Pancreas (tissue), 10 donors: ENCODE measurements around the gene SLC6A13. TPM values are rescaled to one million over a fixed set of nuclear protein-coding genes. Genes with fewer than 3 reads are reported as not detected.

Source experiments
- ATAC-seq, 4 donors: fragments of 200-7000 bp; cut with Tn5 transposase; one replicate each; pipeline versions ENCODE4 v1.8.0 to v1.9.1; 2020; ENCODE audit warnings: mild to moderate bottlenecking in 4 of 4, moderate library complexity in 4 of 4
- DNase-seq, 6 donors: peaks; one replicate each; pipeline ENCODE4 v3.0.0-alpha.2; 2020
- FAIRE-seq: peaks from 2 replicates; lab custom pipeline; 2012; peaks lifted over from hg19 to GRCh38; lab: Jason Lieb, UNC
- H3K27ac ChIP-seq, 4 donors: fragments of 200-600 bp; sonication (generic); 1 replicate in 3 of 4; 2 replicates in 1 of 4; pipeline versions ENCODE4 v1.5.0 to v1.8.0; 2020
- H3K27me3 ChIP-seq, 4 donors: fragments of 200-600 bp; one replicate each; pipeline ENCODE4 v1.8.0; 2021
- H3K36me3 ChIP-seq, 3 donors: fragments of 200-600 bp; sonication (generic) in 1 of 3; one replicate each; pipeline versions ENCODE4 v1.5.0 to v1.8.0; 2020 to 2021
- H3K4me1 ChIP-seq, 3 donors: fragments of 200-600 bp; one replicate each; pipeline ENCODE4 v1.8.0; 2021
- H3K4me3 ChIP-seq, 4 donors: fragments of 200-600 bp; sonication (generic) in 2 of 4; one replicate each; pipeline versions ENCODE4 v1.5.0 to v1.8.0; 2020 to 2021
- H3K9me3 ChIP-seq, 4 donors: fragments of 200-600 bp; one replicate each; pipeline ENCODE4 v1.8.0; 2021
- WGBS, 2 donors: extraction: QIAGEN DNeasy Blood & Tissue Kit; methylation state at CpG; one replicate each; pipeline ENCODE4 v1.1.7; 2013; 5-methylcytosine and 5-hydroxymethylcytosine counted together
- intact Hi-C, 3 donors: fragments of 100-400 bp; cut with DNase I; formaldehyde crosslinking; loops; one replicate each; pipeline versions ENCODE4 v1.11.1 to v1.14.2; 2022
- polyA plus RNA-seq, 2 donors: library from polyadenylated mRNA; stranded (reverse); fragments of 200-250 nt; gene quantifications; one replicate each; pipeline ENCODE4 v1.2.3, GENCODE V29; 2013
- total RNA-seq, 6 donors: library from RNA; stranded (reverse); fragmentation: NEBNext Ultra II Directional in 4 of 6; extraction: Animal tissue kit (Norgen Biotek cat#: 25700) in 4 of 6; gene quantifications; one replicate each; pipeline versions ENCODE4 v1.2.1 to v1.2.4, GENCODE V29; 2021 to 2023
- TF ChIP-seq, protein P1 (sequence below), 4 donors: fragments of 200-600 bp; sonication (generic) in 3 of 4; IDR thresholded peaks; one replicate each; pipeline versions ENCODE4 v1.5.0 to v1.8.0; 2021; ENCODE audit warnings: antibody characterized with exemption in 4 of 4
- donor health status: healthy with polysubstance abuse.
- donor health status: DM: no; HTN: no; CAD: no; lungs with moderate emphysema.
- donor health status: DM: no; HTN: no; CAD: no.
- donor health status: control.
- donor health status: control.
- donor health status: Bipolar disorder and iron deficiency.
- donor health status: DM: yes; HTN: yes; CAD: no.
- donor health status: DM: no; HTN: no; CAD: no.
- donor health status: DM: no; HTN: no; CAD: no.
- donor health status: DM: yes; HTN: yes; CAD: no.

Gene SLC6A13
- total and polyA plus RNA-seq, 8 donors, result 0.23 to 0.35 (median 0.29) TPM; not detected in 4

- DNase-seq (peak in 1 of 6 donors; percentile 67), ATAC-seq (peak in 1 of 4 donors; percentile 5), FAIRE-seq (no peak)
- Histone ChIP-seq H3K4me1 (peaks cover 0 to 7% (median 5%) of the 10 kb centered on the region in 3 donors), H3K9me3 (no peaks in the 10 kb centered on the region), H3K27me3 (no peaks in the 10 kb centered on the region), H3K36me3 (no peaks in the 10 kb centered on the region), H3K4me3 (no peak overlapping the region), H3K27ac (no peak overlapping the region)
- WGBS, 2 donors, result 46 to 56% methylated on average over 12 of the region's 12 CpGs
- intact Hi-C loops, result no loop called here
- TF ChIP-seq, protein P1, sequence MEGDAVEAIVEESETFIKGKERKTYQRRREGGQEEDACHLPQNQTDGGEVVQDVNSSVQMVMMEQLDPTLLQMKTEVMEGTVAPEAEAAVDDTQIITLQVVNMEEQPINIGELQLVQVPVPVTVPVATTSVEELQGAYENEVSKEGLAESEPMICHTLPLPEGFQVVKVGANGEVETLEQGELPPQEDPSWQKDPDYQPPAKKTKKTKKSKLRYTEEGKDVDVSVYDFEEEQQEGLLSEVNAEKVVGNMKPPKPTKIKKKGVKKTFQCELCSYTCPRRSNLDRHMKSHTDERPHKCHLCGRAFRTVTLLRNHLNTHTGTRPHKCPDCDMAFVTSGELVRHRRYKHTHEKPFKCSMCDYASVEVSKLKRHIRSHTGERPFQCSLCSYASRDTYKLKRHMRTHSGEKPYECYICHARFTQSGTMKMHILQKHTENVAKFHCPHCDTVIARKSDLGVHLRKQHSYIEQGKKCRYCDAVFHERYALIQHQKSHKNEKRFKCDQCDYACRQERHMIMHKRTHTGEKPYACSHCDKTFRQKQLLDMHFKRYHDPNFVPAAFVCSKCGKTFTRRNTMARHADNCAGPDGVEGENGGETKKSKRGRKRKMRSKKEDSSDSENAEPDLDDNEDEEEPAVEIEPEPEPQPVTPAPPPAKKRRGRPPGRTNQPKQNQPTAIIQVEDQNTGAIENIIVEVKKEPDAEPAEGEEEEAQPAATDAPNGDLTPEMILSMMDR (IDR thresholded peaks at IDR 0.05), result no peak
These were observed 49.1 kb downstream of the SLC6A13 start for GRCh38 chr12:213527-213932.

GRCh38 chr12:212715-213526, 49.7 kb downstream of the SLC6A13 start:
- TF ChIP-seq, protein P1 (IDR thresholded peaks at IDR 0.05), result no peak
- Histone ChIP-seq H3K4me1 (peaks cover 0 to 7% (median 5%) of the 10 kb centered on the region in 3 donors), H3K27me3 (no peaks in the 10 kb centered on the region), H3K36me3 (no peaks in the 10 kb centered on the region), H3K4me3 (no peak overlapping the region), H3K9me3 (no peaks in the 10 kb centered on the region), H3K27ac (no peak overlapping the region)
- ATAC-seq (peak; percentile 25 to 65 (median 50)), DNase-seq (peak; percentile 62 to 89 (median 72)), FAIRE-seq (no peak)
- intact Hi-C loops, result no loop called here
- WGBS, 2 donors, result 22 to 32% methylated on average over 22 of the region's 22 CpGs

GRCh38 chr12:212415-212714, 50.3 kb downstream of the SLC6A13 start:
- TF ChIP-seq, protein P1 (IDR thresholded peaks at IDR 0.05), result no peak
- WGBS, 2 donors, result 65 to 77% methylated on average over 8 of the region's 8 CpGs
- FAIRE-seq (no peak), ATAC-seq (no peak), DNase-seq (no peak)
- Histone ChIP-seq H3K36me3 (no peaks in the 10 kb centered on the region), H3K27me3 (no peaks in the 10 kb centered on the region), H3K27ac (no peak overlapping the region), H3K4me1 (peaks cover 0 to 7% (median 5%) of the 10 kb centered on the region in 3 donors), H3K9me3 (no peaks in the 10 kb centered on the region), H3K4me3 (no peak overlapping the region)
- intact Hi-C loops, result no loop called here

DNA sequence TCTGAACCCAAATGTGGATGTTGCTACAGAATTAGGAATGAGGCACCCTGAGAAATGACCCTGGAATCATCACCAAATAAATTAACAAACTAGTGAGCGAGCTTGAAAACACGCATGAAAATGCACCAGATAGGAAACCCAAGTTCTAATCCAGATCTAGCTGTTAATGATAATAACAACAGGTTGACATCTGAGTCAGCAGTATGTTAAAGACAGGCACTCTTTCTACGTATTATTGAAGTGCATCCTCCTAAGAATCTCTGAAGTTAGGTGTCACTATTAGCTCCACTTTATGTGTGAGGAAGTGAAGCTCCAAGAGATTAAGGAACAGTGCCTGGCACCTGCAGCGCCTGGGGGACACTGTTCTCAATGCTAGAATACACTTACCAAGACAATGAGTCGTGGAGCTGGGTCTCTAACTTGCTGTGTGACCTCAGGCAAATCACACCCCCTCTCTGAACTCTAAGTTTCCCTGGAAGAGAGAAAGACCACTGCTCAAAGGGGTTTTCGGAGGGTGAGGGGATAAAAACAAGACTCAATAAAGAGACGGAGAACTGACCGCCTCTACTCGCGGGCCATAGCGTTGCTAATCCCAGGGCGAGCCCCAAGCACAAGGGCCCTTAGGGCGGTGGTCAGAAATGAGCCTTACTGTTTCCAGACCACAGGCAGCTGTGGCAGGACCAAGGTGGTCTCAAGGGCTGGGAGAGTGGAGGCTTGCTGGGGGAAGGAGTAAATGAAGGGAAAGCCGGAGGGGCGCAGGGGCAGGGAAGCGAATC, 50.8 kb downstream of the SLC6A13 start:
- peak in 1 of 6 donors; percentile 24 for DNase-seq

More for the DNA sequence above, 50.8 kb downstream of the SLC6A13 start:
- no peak overlapping the region for H3K4me3 ChIP-seq
- H3K4me1 ChIP-seq, result peaks cover 0 to 7% (median 5%) of the 10 kb centered on the region in 3 donors
- no peaks in the 10 kb centered on the region for H3K9me3 ChIP-seq
- ATAC-seq (no peak), FAIRE-seq (no peak)
- 88% methylated on average over 16 of the region's 16 CpGs for WGBS, 2 donors
- intact Hi-C loops, result no loop called here
- TF ChIP-seq, protein P1 (IDR thresholded peaks at IDR 0.05), result no peak
- H3K36me3 ChIP-seq, result no peaks in the 10 kb centered on the region
- H3K27me3 ChIP-seq, result no peaks in the 10 kb centered on the region
- no peak overlapping the region for H3K27ac ChIP-seq
